CD14-positive monocyte (primary cell): ENCODE data around the gene CARD9. TPM values are rescaled to one million over a fixed set of nuclear protein-coding genes. Genes with fewer than 3 reads are reported as not detected.

Experiments
- DNase-seq, 3 donors: peaks; one replicate each; pipeline ENCODE4 v3.0.0-alpha.2; 2011 to 2022
- H2AFZ ChIP-seq: 2 replicates; pipeline ENCODE4 v1.6.0; 2012; ENCODE audit warnings: mild to moderate bottlenecking, low read depth, low read length, inconsistent platforms; ENCODE audit not compliant: insufficient read depth, poor library complexity, severe bottlenecking
- H3K27ac ChIP-seq, 2 donors: 1 replicate in 1 of 2; 2 replicates in 1 of 2; pipeline ENCODE4 v1.5.1; 2012 to 2013; ENCODE audit warnings: low read length in 2 of 2, control low read depth in 1 of 2, inconsistent platforms in 1 of 2, low read depth in 1 of 2, mild to moderate bottlenecking in 1 of 2
- H3K27me3 ChIP-seq, 2 donors: one replicate each; pipeline versions ENCODE4 v1.6.0 to v1.6.1; 2011 to 2013; ENCODE audit warnings: low read length in 2 of 2; ENCODE audit not compliant: control insufficient read depth in 2 of 2, insufficient read depth in 2 of 2
- H3K36me3 ChIP-seq, 2 donors: replicated peaks in 1 of 2; 1 replicate in 1 of 2; 2 replicates in 1 of 2; pipeline versions ENCODE4 v1.5.1 to v1.6.1; 2012 to 2013; ENCODE audit warnings: low read length in 2 of 2, control low read depth in 1 of 2, inconsistent platforms in 1 of 2, mild to moderate bottlenecking in 1 of 2; ENCODE audit not compliant: insufficient read depth in 2 of 2, control insufficient read depth in 1 of 2
- H3K4me1 ChIP-seq, 2 donors: 1 replicate in 1 of 2; 2 replicates in 1 of 2; pipeline versions ENCODE4 v1.5.1 to v1.6.1; 2012 to 2013; ENCODE audit warnings: low read length in 2 of 2, control low read depth in 1 of 2, inconsistent platforms in 1 of 2, mild to moderate bottlenecking in 1 of 2, moderate library complexity in 1 of 2; ENCODE audit not compliant: insufficient read depth in 2 of 2, control insufficient read depth in 1 of 2
- H3K4me2 ChIP-seq: replicated peaks from 2 replicates; pipeline ENCODE3; 2012; ENCODE audit warnings: low read length, moderate library complexity, mild to moderate bottlenecking; ENCODE audit not compliant: poor library complexity, severe bottlenecking; ENCODE audit errors: extremely low read depth
- H3K4me3 ChIP-seq, 3 experiments: fragments of 200-600 bp in 1 of 3; sonication (generic) in 1 of 3; replicated peaks in 1 of 3; 1 replicate in 2 of 3; 2 replicates in 1 of 3; pipeline ENCODE4 v1.5.1; 2011 to 2013; ENCODE audit warnings: low read length in 3 of 3, mild to moderate bottlenecking in 3 of 3, control low read depth in 2 of 3, low read depth in 2 of 3, inconsistent platforms in 1 of 3, moderate library complexity in 1 of 3
- H3K79me2 ChIP-seq: 2 replicates; pipeline ENCODE4 v1.6.0; 2012; ENCODE audit warnings: mild to moderate bottlenecking, control low read depth, inconsistent platforms, low read length, moderate library complexity; ENCODE audit not compliant: insufficient read depth
- H3K9ac ChIP-seq: 2 replicates; pipeline ENCODE4 v1.6.0; 2017; ENCODE audit warnings: low read length, mild to moderate bottlenecking; ENCODE audit not compliant: insufficient read depth, poor library complexity, severe bottlenecking
- H3K9me3 ChIP-seq, 2 donors: replicated peaks in 1 of 2; 1 replicate in 1 of 2; 2 replicates in 1 of 2; pipeline versions ENCODE4 v1.5.1 to v1.6.1; 2012 to 2013; ENCODE audit warnings: low read length in 2 of 2, control low read depth in 1 of 2; ENCODE audit not compliant: control insufficient read depth in 1 of 2, insufficient read depth in 1 of 2
- H4K20me1 ChIP-seq: 2 replicates; pipeline ENCODE4 v1.6.0; 2012; ENCODE audit warnings: mild to moderate bottlenecking, low read length, control low read depth, moderate library complexity; ENCODE audit not compliant: insufficient read depth
- H3K27ac Mint-ChIP-seq, 7 donors: one replicate each; pipeline ENCODE4 v1.8.0; 2020; ENCODE audit warnings: mild to moderate bottlenecking in 7 of 7, mixed read lengths in 7 of 7, moderate library complexity in 6 of 7, inconsistent platforms in 2 of 7
- H3K27me3 Mint-ChIP-seq, 3 donors: one replicate each; pipeline ENCODE4 v1.8.0; 2021 to 2022; ENCODE audit warnings: low read depth in 3 of 3, mild to moderate bottlenecking in 3 of 3, mixed read lengths in 3 of 3, moderate library complexity in 3 of 3, inconsistent platforms in 1 of 3
- H3K36me3 Mint-ChIP-seq, 2 donors: one replicate each; pipeline ENCODE4 v1.8.0; 2020; ENCODE audit warnings: mixed read lengths in 2 of 2, inconsistent platforms in 1 of 2, mild to moderate bottlenecking in 1 of 2
- H3K4me1 Mint-ChIP-seq: one replicate; pipeline ENCODE4 v1.8.0; 2020; ENCODE audit warnings: mild to moderate bottlenecking, mixed read lengths
- H3K4me3 Mint-ChIP-seq, 2 donors: one replicate each; pipeline ENCODE4 v1.8.0; 2020; ENCODE audit warnings: mild to moderate bottlenecking in 2 of 2, mixed read lengths in 2 of 2, moderate library complexity in 1 of 2
- H3K9me3 Mint-ChIP-seq, 7 donors: one replicate each; pipeline ENCODE4 v1.8.0; 2020 to 2022; ENCODE audit warnings: mixed read lengths in 7 of 7, mild to moderate bottlenecking in 6 of 7, moderate library complexity in 6 of 7, inconsistent platforms in 2 of 7
- CTCF ChIP-seq: fragments of 200-600 bp; IDR thresholded peaks from one replicate; pipeline ENCODE4 v1.8.0; 2022; ENCODE audit warnings: antibody characterized with exemption, mild to moderate bottlenecking
- WGBS: methylation state at CpG from one replicate; pipeline ENCODE4 v1.1.5; 2013; ENCODE audit warnings: missing lambda C conversion rate; ENCODE audit not compliant: insufficient coverage; 5-methylcytosine and 5-hydroxymethylcytosine counted together
- intact Hi-C, 2 donors: fragments of 100-400 bp; cut with micrococcal nuclease; formaldehyde crosslinking; loops; one replicate each; pipeline versions ENCODE4 v1.15.0 to v1.15.1; 2023
- polyA plus RNA-seq, 3 donors: library from polyadenylated mRNA; depleted of rRNA in 1 of 3; unstranded in 2 of 3; stranded (reverse) in 1 of 3; fragments of 300-500 nt in 2 of 3; fragments of >200 nt in 1 of 3; fragmentation: Illumina TruSeq in 2 of 3; gene quantifications; 1 replicate in 2 of 3; 2 replicates in 1 of 3; pipeline ENCODE4 v1.2.3, GENCODE V29; 2012 to 2021

CARD9 gene
- polyA plus RNA-seq, 3 donors, result 34.3 to 108 (median 41.4) TPM

DNA sequence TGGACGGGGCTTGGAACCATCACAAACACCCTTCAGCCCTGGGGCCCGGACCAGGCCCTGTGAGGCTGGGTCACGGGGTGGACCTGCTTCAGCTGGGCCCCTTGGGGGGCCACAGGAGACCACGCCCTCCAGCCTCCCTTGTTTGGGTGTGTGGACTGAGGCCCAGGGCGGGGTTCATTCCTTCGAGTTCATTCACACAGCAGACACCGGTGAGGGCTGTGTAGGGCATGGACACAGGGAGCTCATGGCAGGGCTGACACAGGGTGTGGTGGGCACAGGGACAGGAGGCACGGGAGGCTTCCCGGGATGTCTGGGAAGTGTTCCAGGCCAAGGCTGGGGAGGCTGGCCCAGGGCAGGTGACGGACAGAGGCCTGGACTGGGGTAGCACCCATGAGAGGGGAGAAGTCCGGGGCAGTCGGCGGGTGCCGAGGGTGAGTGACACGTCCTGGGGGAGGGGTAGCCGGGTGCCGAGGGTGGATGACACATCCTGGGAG lies 18.8 kb downstream of the CARD9 start:
- Mint-ChIP-seq H3K36me3 (no peaks in the 10 kb centered on the region), H3K9me3 (no peaks in the 10 kb centered on the region), H3K4me1 (no peaks in the 10 kb centered on the region), H3K4me3 (no peak overlapping the region), H3K27ac (no peak overlapping the region), H3K27me3 (peaks cover 0 to 5% (median 1%) of the 10 kb centered on the region in 3 donors)
- intact Hi-C loops, result no loop called here
- H3K36me3 ChIP-seq, result no peaks in the 10 kb centered on the region
- H3K27ac ChIP-seq, result no peak overlapping the region
- no peaks in the 10 kb centered on the region for H3K4me1 ChIP-seq
- H3K4me2 ChIP-seq, result no peak overlapping the region
- H3K4me3 ChIP-seq, result no peak overlapping the region
- no peak for DNase-seq
- no peaks in the 10 kb centered on the region for H4K20me1 ChIP-seq
- no peaks in the 10 kb centered on the region for H3K79me2 ChIP-seq
- no peaks in the 10 kb centered on the region for H3K9me3 ChIP-seq
- no peak overlapping the region for H2AFZ ChIP-seq
- H3K27me3 ChIP-seq, result no peaks in the 10 kb centered on the region
- H3K9ac ChIP-seq, result no peak overlapping the region
- 95% methylated on average over 10 of the region's 17 CpGs for WGBS
- no peak for TF ChIP-seq CTCF

DNA sequence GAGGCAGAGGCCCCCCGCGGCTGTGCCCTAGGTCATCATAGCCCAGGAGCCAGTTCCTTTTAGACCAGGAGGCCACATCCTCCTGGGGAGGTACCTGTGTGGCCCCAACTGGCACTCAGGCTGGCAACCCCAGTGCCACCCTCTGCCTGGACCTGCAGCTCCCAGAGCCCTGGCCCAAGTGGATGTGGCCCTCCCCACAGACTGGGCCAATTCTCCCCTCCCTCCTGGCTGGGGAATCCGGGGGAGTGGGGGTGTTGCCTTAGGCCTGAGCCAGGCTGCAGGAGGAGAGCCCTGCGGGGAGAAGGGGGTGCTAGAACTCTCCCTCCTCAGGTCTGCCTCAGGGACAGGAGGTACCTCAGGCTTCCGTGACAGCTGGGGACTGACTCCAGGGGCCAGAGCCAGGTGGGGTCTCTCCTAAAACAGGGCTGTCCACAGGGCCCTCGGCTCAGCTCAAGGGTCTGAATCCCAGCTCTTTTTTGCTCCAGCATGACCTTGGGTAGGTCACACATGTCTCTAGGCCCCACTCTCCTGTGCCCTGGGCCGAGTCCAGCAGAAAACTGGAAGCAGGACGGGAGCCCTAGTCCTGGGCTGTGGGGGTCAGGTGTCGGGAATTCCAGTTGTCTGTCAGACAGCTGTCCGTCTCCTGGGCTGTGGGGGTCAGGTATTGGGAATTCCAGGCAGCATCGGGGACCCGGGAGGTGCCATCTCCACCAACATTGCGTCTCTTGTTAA lies 19.5 kb downstream of the CARD9 start:
- Mint-ChIP-seq H3K27me3 (peaks cover 0 to 5% (median 1%) of the 10 kb centered on the region in 3 donors), H3K27ac (peak overlapping the region in 1 of 7 donors; percentile 27), H3K9me3 (no peaks in the 10 kb centered on the region), H3K4me1 (no peaks in the 10 kb centered on the region), H3K4me3 (no peak overlapping the region), H3K36me3 (no peaks in the 10 kb centered on the region)
- no peaks in the 10 kb centered on the region for H3K9me3 ChIP-seq
- H3K36me3 ChIP-seq, result no peaks in the 10 kb centered on the region
- no peaks in the 10 kb centered on the region for H3K27me3 ChIP-seq
- no peak for TF ChIP-seq CTCF
- intact Hi-C loops, result no loop called here
- no peaks in the 10 kb centered on the region for H3K79me2 ChIP-seq
- no peak overlapping the region for H2AFZ ChIP-seq
- no peak overlapping the region for H3K4me2 ChIP-seq
- H3K4me1 ChIP-seq, result no peaks in the 10 kb centered on the region
- H3K4me3 ChIP-seq, result no peak overlapping the region
- 91% methylated on average over 9 of the region's 13 CpGs for WGBS
- H4K20me1 ChIP-seq, result no peaks in the 10 kb centered on the region
- no peak overlapping the region for H3K27ac ChIP-seq
- no peak overlapping the region for H3K9ac ChIP-seq
- DNase-seq, result no peak
